ENCODE measurements around the gene CACNA2D3.

The CACNA2D3 gene

GRCh38 chr3:54215521-54215920 lies 93.2 kb downstream of the CACNA2D3 start:
- no peak for DNase-seq (ENCODE audit: low read depth in 3 of 3)

DNA sequence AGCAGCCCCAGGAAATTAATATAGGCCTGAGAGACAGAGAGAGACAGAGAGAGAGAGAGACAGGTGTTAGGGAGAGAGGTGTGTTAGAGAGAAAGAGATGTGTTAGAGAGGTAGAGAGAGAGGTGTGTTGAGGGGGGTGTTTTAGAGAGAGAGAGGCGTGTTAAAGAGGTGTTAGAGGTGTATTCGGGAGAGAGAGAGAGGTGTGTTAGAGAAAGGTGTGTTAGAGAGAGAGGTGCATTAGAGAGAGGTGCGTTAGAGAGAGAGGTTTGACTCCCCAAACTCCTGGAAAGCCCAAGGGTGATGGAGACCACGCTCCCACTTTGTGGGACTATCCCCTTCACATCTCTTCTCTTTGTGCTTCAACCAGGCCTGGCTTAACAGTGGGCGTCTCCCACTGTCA lies 95.5 kb downstream of the CACNA2D3 start:
- no peak for DNase-seq (ENCODE audit: low read depth in 3 of 3)

- no peak for DNase-seq (ENCODE audit: low read depth in 3 of 3)
Measured at GRCh38 chr3:54222316-54222715, 100.0 kb downstream of the CACNA2D3 start.

DNA sequence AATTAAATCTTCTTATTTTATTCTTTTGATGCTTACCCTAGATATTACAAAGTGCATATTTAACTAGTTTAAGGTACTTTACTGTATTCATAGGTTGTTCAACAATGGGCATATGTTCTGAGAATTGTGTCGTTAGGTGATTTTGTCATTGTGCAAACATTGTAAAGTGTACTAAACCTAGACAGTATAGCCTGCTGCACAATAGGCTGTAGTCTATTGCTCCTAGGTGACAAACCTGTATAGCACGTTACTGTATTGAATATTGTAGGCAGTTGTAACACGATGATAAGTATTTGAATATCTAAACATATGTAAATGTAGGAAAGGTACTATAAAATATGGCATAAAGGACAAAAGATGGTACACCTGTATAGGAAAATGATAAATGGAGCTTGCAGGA lies 100.7 kb downstream of the CACNA2D3 start:
- DNase-seq (ENCODE audit: low read depth in 3 of 3), result no peak

GRCh38 chr3:54225841-54226528 lies 103.6 kb downstream of the CACNA2D3 start:
- no peak for DNase-seq (ENCODE audit: low read depth in 3 of 3)

GRCh38 chr3:54228806-54229205 lies 106.5 kb downstream of the CACNA2D3 start:
- DNase-seq (ENCODE audit: low read depth in 3 of 3), result no peak

GRCh38 chr3:54232618-54233017 lies 110.3 kb downstream of the CACNA2D3 start:
- no peak for DNase-seq (ENCODE audit: low read depth in 3 of 3)

GRCh38 chr3:54235998-54236397 lies 113.6 kb downstream of the CACNA2D3 start:
- DNase-seq (ENCODE audit: low read depth in 3 of 3), result no peak

DNA sequence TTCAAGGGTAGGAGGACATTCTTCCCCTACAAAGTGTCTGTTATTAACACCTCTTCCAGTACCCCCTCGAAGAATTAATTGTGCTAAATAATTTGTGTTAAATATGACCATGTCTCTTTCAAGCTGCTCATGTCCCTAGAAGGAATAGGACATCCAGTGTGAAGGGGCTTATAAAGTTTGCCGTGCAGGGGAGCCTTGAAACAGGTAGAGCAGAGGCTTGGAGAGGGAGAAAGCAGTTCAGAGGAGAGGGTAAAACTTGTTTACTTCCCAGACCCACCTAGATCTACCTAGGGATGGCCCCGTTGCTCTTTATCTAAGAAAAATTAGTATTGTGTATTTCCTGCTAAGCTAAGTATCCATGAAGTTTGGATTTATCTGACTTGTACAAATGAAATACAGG lies 114.8 kb downstream of the CACNA2D3 start:
- DNase-seq (ENCODE audit: low read depth in 3 of 3), result no peak

GRCh38 chr3:54237788-54238502 lies 115.6 kb downstream of the CACNA2D3 start:
- DNase-seq (ENCODE audit: low read depth in 3 of 3), result no peak

- no peak for DNase-seq (ENCODE audit: low read depth in 3 of 3)
Measured at GRCh38 chr3:54240309-54240708, 118.0 kb downstream of the CACNA2D3 start.

GRCh38 chr3:54243056-54243931 lies 120.9 kb downstream of the CACNA2D3 start:
- DNase-seq (ENCODE audit: low read depth in 3 of 3), result no peak

DNA sequence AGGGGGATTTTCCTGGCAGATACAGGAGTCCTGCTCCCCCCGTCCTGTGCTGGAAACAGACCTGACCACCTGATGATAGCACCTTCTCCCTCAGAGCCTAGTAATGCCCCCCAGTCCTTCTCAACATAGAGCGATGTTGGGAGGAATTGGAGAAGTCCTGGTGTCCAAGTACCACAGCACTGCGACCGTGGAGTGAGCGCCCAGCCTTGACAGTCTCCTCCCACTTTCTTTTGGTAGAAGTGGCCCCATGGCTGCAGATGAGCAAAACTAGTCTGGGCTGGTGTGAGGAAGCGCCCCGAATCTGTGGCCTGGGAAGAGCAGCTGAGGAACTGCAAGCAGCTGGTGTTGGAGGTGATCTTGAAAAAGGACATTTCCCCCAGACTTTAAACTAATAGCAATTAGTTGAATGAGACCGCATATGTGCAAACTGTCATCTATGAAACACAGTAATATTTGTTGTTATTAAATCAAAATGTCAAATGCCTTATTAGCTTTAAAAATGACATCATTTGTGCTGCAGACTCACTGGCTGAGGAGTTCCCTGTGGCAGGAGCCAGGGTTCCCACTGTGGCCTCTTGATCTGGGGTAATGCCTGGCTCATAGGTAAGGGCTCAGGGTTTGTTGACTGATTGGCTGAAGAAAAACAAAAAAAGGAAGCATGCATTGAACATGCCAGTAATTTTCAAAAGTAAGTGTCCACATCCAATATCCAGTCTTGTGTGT lies 121.8 kb downstream of the CACNA2D3 start:
- DNase-seq (ENCODE audit: low read depth in 3 of 3), result no peak

DNA sequence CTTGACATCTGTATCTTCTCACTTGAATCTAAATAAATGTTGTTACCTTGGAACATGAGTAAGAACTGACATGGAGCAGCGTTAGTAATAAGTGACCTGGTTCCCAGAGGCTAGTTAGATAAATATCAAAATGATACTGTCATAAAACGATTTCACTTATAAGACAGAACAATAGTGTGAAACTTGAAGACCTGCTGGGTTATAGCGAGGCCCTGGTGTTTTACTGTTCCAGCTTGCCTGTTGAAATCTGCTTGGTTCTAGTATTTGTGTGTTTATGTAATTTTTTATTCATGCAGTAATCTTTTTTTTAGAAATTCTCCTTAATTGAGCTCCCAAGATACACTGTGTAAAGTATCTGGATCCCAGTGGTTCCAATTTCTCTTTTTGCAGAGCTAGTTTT lies 129.4 kb downstream of the CACNA2D3 start:
- no peak for DNase-seq (ENCODE audit: low read depth in 3 of 3)

GRCh38 chr3:54257125-54257720 lies 134.9 kb downstream of the CACNA2D3 start:
- DNase-seq (ENCODE audit: low read depth in 3 of 3), result no peak

DNA sequence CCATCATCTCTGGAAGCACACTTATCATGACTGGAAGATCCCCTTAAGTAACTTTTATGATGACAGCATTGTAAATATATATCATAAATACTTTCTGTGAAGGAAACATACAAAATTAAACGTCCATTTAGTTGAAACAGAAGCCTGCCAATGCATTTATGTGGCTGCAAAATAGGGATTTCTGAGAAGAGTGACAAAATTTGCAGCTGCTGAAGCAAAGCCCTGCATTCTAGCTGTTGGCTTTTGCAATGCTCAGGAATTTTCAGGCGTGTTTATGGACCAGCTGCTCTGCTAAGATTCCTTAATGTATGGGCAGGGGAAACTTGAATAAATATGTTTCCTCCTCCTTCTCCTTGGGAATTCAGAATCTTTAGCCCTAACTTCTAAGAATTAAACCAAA lies 137.3 kb downstream of the CACNA2D3 start:
- DNase-seq (ENCODE audit: low read depth in 3 of 3), result no peak

- no peak for DNase-seq (ENCODE audit: low read depth in 3 of 3)
Measured at GRCh38 chr3:54261141-54261540, 138.8 kb downstream of the CACNA2D3 start.

DNA sequence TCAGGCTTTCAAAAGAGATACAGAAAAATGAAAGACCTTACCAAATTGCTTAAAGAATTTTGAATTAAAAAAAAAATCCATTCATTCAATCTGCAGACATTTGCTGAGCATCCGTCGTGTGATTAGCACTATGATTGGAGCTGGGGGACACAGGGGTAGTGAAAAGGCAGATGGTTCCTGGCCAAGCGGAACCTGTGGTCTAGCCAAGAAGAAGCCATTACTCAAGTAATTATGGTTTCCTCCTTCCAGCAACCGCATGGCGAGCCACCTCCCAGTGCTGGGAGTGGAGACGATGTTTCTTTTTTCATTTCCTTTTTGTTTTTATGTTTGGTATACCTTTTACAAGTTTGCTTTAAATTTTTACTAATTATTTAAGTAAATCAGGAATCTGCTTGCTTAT lies 140.2 kb downstream of the CACNA2D3 start:
- no peak for DNase-seq (ENCODE audit: low read depth in 3 of 3)

DNA sequence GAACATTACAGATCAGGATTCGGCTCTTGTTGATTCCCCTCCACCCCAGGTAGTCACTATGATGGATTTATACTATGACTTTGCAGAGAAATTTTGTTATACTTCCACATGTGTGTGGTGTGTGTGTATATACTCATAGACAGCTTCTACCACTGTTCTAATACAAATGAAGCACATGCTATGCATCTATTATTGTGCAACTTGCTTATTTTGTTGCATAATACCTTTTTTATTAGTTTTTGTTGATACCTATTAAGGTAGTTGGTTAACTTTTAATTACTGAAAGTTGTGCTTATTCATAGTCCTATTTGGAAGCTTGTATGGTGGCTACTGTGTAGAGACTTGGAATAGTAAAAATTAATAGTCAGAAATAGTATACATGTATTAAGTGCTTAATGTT lies 140.6 kb downstream of the CACNA2D3 start:
- DNase-seq (ENCODE audit: low read depth in 3 of 3), result no peak

DNA sequence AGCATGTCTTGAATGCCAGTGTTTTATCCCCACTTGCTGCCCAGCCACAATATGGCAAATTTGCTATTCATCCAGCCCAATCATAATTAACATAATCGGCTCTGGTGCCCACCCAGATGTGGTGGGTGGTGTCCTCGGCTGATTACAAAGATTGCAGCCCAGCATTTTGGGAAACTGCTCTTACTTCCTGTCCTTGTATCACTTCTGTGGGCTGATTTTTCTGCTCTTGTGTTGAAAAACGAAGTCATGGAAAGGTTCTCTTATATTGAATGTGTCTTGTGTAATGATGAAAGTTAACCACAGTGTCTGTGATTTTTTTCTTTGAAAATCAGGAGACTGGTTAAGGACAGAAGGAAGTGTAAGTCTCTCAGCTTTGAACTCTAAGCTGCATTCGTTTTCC lies 141.7 kb downstream of the CACNA2D3 start:
- DNase-seq (ENCODE audit: low read depth in 3 of 3), result no peak

DNA sequence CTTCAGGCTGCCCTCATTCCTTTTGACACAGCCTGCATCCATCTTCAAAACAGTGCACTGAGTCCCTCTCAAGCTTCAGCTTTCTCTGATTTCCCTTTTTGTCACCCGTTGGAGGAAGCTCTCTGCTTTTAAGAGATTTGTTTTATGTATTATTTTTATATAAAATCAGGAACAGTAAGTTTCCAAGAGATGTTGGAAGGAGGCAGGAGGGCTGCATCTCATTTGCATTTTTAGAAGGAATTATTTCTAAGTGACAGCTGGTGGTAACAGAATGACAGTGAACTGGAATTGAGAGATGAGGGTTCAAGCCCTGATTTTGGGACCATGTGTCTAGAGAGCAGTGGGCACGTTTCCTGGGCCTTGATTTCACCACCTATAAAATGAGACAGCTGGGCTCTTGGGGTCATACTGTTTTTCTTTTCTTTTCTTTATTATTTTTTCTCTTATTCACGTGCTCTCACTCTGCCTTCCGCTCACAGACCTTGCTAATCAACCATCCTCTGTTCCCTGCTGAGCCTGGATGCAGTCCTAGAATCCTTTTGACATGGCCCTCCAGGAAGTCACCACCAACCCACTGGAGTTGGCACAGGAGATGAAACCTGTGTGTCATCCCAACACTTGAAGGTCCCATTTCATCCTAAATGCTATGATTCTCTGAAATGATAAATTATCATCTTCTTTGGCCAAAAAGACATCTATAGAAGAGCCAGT lies 148.6 kb downstream of the CACNA2D3 start:
- no peak for DNase-seq (ENCODE audit: low read depth in 3 of 3)
